Calu3 (cell line): ENCODE measurements around the gene FAAH2. TPM values are rescaled to one million over a fixed set of nuclear protein-coding genes. Genes with fewer than 3 reads are reported as not detected.
"Not testable (repeated sequence)": the region's sequence is repeated elsewhere in the genome, so short reads cannot be mapped to it uniquely, and the experiment has no call there.

Experiments
- BruUV-seq: library from RNA; stranded (reverse); fragments of 400-500 nt; replicated peaks from 2 replicates; lab custom pipeline; 2021; lab: Mats Ljungman, UMichigan
- CTCF ChIA-PET: fragments of 300-600 bp; sonication (Branson Sonifier 250); formaldehyde crosslinking; loops from one replicate; lab custom pipeline; 2022; ENCODE audit warnings: antibody characterized with exemption; lab: Charles Lee
- DNase-seq: peaks from one replicate; pipeline ENCODE4 v3.0.0; 2022
- H3K27ac Mint-ChIP-seq: one replicate; pipeline ENCODE4 v1.8.0; 2022; ENCODE audit warnings: mixed read lengths; ENCODE audit not compliant: unreplicated experiment
- H3K27me3 Mint-ChIP-seq: one replicate; pipeline ENCODE4 v1.8.0; 2022; ENCODE audit warnings: mixed read lengths; ENCODE audit not compliant: unreplicated experiment
- H3K36me3 Mint-ChIP-seq: one replicate; pipeline ENCODE4 v1.8.0; 2022; ENCODE audit warnings: mild to moderate bottlenecking, moderate library complexity, mixed read lengths; ENCODE audit not compliant: insufficient read depth, unreplicated experiment
- H3K4me1 Mint-ChIP-seq: one replicate; pipeline ENCODE4 v1.8.0; 2022; ENCODE audit warnings: mild to moderate bottlenecking, low read depth, mixed read lengths; ENCODE audit not compliant: unreplicated experiment
- H3K4me3 Mint-ChIP-seq: one replicate; pipeline ENCODE4 v1.8.0; 2022; ENCODE audit warnings: mild to moderate bottlenecking, low read depth, moderate library complexity, mixed read lengths; ENCODE audit not compliant: unreplicated experiment
- H3K9me3 Mint-ChIP-seq: one replicate; pipeline ENCODE4 v1.8.0; 2022; ENCODE audit warnings: low read depth, mixed read lengths; ENCODE audit not compliant: unreplicated experiment
- CTCF ChIP-seq: fragments of 200-600 bp; IDR thresholded peaks from one replicate; pipeline ENCODE4 v1.8.0; 2022; ENCODE audit warnings: antibody characterized with exemption; ENCODE audit not compliant: unreplicated experiment
- intact Hi-C: fragments of 100-400 bp; cut with micrococcal nuclease; formaldehyde crosslinking; loops from one replicate; pipeline ENCODE4 v1.10.0; 2022; ENCODE audit not compliant: unreplicated experiment
- total RNA-seq: library from RNA; stranded (reverse); gene quantifications from 2 replicates; pipeline ENCODE4 v1.2.3, GENCODE V29; 2022

The FAAH2 gene
- total RNA-seq, 1 experiment from 2014 or later = 9.1 TPM

- H3K36me3 Mint-ChIP-seq = no peaks in the 10 kb centered on the region
- H3K27ac Mint-ChIP-seq = no peak overlapping the region
- DNase-seq = no peak
- H3K4me1 Mint-ChIP-seq = no peaks in the 10 kb centered on the region
- H3K9me3 Mint-ChIP-seq = peaks cover 9% of the 10 kb centered on the region
- no peaks in the 10 kb centered on the region for H3K27me3 Mint-ChIP-seq
- CTCF ChIA-PET = no interaction called here
- H3K4me3 Mint-ChIP-seq = no peak overlapping the region
- intact Hi-C loops = no loop called here
- BruUV-seq = no TSS peak
- no peak for TF ChIP-seq CTCF
These were observed 27.2 kb downstream of the FAAH2 start for GRCh38 chrX:57313583-57314215.

GRCh38 chrX:57329008-57329407, 42.5 kb downstream of the FAAH2 start:
- intact Hi-C loops = no loop called here
- no peak for DNase-seq
- Mint-ChIP-seq H3K36me3 (no peaks in the 10 kb centered on the region), H3K27me3 (no peaks in the 10 kb centered on the region), H3K9me3 (peaks cover 12% of the 10 kb centered on the region), H3K27ac (no peak overlapping the region), H3K4me3 (no peak overlapping the region), H3K4me1 (no peaks in the 10 kb centered on the region)
- CTCF ChIA-PET = no interaction called here
- no TSS peak for BruUV-seq
- no peak for TF ChIP-seq CTCF

DNA sequence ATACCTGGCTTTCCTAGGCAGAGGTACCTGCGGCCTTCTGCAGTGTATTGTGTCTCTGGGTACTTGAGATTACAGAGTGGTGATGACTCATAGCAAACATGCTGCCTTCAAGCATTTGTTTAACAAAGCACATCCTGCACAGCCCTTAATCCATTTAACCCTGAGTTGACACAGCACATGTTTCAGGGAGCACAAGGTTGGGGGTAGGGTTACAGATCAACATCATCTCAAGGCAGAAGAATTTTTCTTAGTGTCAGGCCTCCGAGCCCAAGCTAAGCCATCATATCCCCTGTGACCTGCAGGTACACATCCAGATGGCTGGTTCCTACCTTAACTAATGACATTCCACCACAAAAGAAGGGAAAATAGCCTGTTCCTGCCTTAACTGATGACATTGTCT, 49.3 kb downstream of the FAAH2 start:
- CTCF ChIA-PET, H3K27ac Mint-ChIP-seq, H3K36me3 Mint-ChIP-seq, BruUV-seq, intact Hi-C loops, H3K9me3 Mint-ChIP-seq, H3K27me3 Mint-ChIP-seq, H3K4me3 Mint-ChIP-seq: not testable (repeated sequence)
- DNase-seq = peak; percentile 9
- peaks cover 17% of the 10 kb centered on the region for H3K4me1 Mint-ChIP-seq

DNA sequence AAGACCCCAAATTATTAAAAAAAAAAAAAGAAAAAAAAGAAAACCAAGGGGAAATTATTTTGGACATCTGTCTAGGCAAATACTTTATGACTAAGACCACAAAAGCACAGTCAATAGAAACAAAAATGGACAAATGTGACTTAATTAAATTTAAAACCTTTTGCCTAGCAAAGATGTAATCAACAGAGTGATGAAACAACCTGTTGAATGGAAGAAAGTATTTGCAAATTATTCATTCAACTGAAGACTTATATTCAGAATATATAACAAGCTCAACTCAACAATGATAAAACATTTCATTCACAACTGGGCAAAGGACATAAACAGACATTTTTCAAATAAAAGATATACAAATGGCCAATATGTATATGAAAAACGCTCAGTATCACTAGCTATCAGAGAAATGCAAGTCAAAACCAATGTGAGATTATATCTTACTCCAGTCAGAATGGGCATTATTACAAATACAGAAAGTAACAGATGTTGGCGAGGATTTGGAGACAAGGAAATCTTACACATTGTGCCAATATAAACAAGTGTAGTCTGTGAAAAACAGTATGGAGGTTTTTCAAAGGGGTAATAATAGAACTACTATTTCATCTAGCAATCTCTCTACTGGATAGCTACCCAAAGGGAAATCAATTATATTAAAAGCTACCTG, 67.1 kb downstream of the FAAH2 start:
- H3K4me3 Mint-ChIP-seq = no peak overlapping the region
- no peaks in the 10 kb centered on the region for H3K9me3 Mint-ChIP-seq
- no peak for TF ChIP-seq CTCF
- intact Hi-C loops = no loop called here
- CTCF ChIA-PET = no interaction called here
- H3K4me1 Mint-ChIP-seq = no peaks in the 10 kb centered on the region
- no TSS peak for BruUV-seq
- no peaks in the 10 kb centered on the region for H3K27me3 Mint-ChIP-seq
- no peak for DNase-seq
- H3K36me3 Mint-ChIP-seq = no peaks in the 10 kb centered on the region
- no peak overlapping the region for H3K27ac Mint-ChIP-seq

GRCh38 chrX:57364145-57364544, 77.6 kb downstream of the FAAH2 start:
- Mint-ChIP-seq H3K27ac (no peak overlapping the region), H3K4me3 (no peak overlapping the region), H3K9me3 (no peaks in the 10 kb centered on the region), H3K4me1 (no peaks in the 10 kb centered on the region), H3K36me3 (no peaks in the 10 kb centered on the region), H3K27me3 (no peaks in the 10 kb centered on the region)
- intact Hi-C loops = no loop called here
- CTCF ChIA-PET = interaction anchor here (0.7 kb wide), 1 partner anchor 84 kb away, joined by 7 read pairs; no protein-coding TSS in a partner anchor
- DNase-seq = no peak
- BruUV-seq = no TSS peak
- no peak for TF ChIP-seq CTCF
